GM18907 (cell line): ENCODE data around the gene TRPV2.

Experiments
- ATAC-seq: cut with Tn5 transposase; IDR thresholded peaks from one replicate; pipeline ENCODE4 v1.9.1; 2021; ENCODE audit warnings: mild to moderate bottlenecking, moderate library complexity; ENCODE audit not compliant: unreplicated experiment

TRPV2 gene

DNA sequence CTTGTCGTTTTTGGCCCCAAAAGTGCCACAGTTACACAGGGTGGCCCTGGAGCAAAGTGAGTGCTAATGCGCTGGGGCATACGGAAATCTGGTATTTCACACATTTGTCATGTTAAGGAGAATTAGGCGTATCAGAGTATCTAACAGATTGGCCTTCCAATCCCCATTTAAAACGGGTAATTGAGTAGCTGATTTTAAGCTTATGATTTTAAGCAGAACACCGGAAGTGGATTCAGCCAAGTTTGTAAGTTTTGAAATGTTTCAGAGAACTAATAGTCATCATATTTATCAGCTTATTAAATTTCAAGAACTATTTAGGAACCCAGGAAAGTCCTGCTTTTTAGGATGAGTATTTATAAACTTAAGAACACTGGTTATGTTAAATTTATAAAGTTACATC is 57.2 kb downstream of the TRPV2 start:
- no peak for ATAC-seq

DNA sequence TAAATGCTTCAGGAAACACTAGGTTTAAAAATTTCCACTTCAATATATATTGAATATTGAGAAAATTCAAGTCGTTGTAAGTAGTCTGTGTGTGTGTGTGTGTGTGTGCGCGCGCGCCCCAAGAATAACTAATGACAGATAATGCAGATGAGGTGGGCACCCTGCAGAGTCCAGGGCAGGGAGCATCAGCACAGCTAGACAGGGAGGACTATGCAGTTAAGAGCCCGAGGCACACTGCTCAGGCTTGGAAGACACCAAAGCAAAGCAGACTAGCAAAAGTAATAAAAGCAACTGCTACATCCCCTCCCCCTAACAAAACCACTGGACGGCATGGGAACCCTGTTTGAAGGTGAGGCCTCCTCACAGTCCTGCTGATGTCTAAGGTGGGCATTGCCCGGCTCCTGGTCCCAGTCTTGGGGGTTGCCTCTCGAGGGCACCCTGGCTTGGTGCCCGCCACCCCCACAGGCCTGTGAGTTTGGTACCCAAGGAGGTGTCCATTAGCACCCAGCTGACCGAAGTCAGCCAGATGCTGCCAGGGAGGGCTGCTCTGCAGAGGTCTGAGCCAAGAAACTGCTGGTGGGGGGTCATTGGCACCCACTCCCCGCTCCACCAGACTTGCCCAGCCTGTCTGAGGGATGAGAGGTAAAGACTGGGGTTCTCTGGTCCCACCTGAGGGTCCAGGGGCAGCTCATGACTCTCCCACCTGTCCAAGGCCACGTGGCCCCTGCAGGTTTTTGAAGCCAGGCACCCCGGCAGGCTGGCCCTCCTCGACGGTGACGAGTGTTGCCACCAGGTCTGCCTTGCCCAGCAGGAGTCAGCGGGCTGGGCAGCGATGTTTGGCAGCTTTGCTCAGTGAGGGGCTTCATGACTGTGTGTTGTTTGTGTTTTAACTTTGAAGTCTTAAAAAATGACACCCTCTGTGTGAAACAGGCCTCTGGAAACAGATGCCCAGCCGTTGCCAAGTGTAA is 58.0 kb downstream of the TRPV2 start:
- no peak for ATAC-seq

GRCh38 chr17:16474012-16474725 is 58.8 kb downstream of the TRPV2 start:
- ATAC-seq, result no peak

GRCh38 chr17:16475179-16475704 is 59.9 kb downstream of the TRPV2 start:
- ATAC-seq, result no peak

- ATAC-seq, result no peak
Observed at GRCh38 chr17:16477255-16477654, 61.9 kb downstream of the TRPV2 start.

- ATAC-seq, result no peak
Observed at GRCh38 chr17:16477666-16478065, 62.3 kb downstream of the TRPV2 start.

- ATAC-seq, result no peak
Observed at GRCh38 chr17:16478649-16479048, 63.3 kb downstream of the TRPV2 start.

DNA sequence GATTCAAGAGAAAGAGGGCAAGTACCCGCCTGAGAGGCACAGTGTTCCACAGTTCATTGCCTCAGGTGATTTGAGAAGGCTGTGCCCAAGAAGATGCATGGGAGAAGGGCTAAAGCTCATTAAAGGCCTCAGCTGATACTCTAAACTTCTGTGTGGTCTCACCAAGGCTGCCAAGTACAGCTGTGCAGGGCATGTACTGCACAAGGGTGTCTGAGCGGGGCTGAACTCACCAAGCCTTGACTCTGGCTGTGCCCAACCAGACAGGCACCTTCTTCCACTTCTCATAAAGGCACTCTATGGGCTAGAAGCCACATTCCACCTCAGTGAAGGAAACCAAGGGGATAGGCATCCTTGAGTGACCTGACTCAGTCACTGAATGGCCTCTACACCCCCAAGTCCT is 63.9 kb downstream of the TRPV2 start:
- no peak for ATAC-seq

GRCh38 chr17:16480995-16481394 is 65.6 kb downstream of the TRPV2 start:
- ATAC-seq, result no peak

GRCh38 chr17:16482253-16482652 is 66.9 kb downstream of the TRPV2 start:
- no peak for ATAC-seq

DNA sequence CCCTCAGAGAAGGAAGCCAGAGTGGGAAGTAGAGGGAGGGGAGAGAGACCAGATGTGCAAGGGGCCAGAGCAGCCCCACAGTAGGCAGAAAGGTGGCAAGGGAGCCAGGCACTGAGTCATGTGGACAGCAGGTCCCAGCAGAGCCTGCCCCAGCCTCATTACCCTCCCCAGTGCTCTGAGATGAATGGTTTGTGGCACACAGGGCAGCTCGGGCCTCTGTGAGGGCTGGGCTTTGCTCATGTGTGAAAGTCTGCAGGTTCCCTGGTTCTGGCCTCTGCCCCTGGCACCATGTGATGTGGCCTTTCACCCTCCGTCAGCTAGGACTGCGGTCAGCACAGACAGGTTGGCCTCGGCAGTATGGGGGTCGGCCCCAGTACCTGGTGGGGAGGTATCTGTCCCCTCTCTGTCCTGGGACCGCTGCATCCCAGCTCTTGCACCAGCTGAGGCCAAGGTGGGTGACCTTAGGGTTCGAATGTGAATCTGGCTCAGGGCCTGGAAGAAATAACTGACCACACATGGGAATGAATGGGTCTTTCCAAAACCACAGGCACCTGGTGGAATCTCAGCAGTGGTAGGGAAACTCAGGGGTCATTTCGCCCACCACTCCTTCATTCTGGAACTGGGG is 67.8 kb downstream of the TRPV2 start:
- no peak for ATAC-seq

DNA sequence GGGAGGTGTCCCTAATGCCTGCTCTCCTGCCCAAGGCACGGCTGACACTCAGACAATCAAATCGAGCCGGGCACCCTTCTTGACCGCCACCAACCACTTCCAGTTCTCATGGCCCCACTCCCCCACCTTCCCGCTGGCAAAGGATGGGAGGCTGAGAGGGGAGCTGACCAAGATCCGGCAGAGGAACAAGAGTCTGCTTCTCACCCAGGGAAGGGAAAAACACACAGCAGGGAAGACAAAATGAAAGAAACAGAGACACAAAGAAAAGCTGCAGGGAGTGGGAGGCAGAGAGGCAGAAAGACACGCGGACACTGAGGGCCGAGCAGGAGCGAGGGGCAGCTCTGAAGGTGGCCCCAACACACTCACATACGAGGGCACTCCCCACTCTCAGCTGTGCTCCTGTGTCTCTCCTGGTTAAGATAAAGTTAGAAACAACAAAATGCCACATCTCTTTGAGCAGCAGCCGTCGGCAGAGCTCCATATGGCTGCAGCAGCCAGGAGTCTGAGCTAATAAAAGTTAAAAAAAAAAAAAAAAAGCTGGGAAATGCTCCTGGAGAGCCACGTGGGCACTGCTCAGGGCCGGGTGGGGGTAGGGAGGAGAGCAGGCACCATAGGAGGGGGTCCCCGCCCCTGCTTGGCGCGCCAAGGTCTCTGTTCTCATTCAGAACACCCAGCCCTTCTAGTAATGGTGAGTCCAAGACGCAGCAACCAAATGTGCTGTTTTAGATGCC is 69.2 kb downstream of the TRPV2 start:
- no peak for ATAC-seq
